SK-N-SH (cell line): Measurements from ENCODE around the gene ZNF253. TPM values are rescaled to one million over a fixed set of nuclear protein-coding genes. Genes with fewer than 3 reads are reported as not detected.

Experiments used
- CTCF ChIA-PET: fragments of 300-600, 350-600 bp; formaldehyde crosslinking; extraction: SDS; loops from one replicate; lab custom pipeline; 2021; lab: Yijun Ruan, JAX
- POLR2A ChIA-PET: fragments of 350-600 bp; sonication (Branson Sonifier 250); formaldehyde crosslinking; extraction: SDS; loops from one replicate; lab custom pipeline; 2020; ENCODE audit warnings: antibody characterized with exemption, inconsistent platforms; lab: Yijun Ruan, JAX
- DNase-seq: peaks from one replicate; pipeline ENCODE4 v3.0.0; 2012
- H2AFZ ChIP-seq: fragments of 200-600 bp; sonication (generic); 2 replicates; pipeline ENCODE4 v1.8.1; 2016; ENCODE audit warnings: antibody characterized with exemption, mild to moderate bottlenecking, low read depth
- H3F3A ChIP-seq: fragments of 200-600 bp; sonication (generic); replicated peaks from 2 replicates; pipeline ENCODE3; 2016; ENCODE audit warnings: antibody characterized with exemption, mild to moderate bottlenecking; ENCODE audit not compliant: insufficient read depth
- H3K27ac ChIP-seq, 2 experiments: fragments of 200-500 bp in 1 of 2; fragments of 200-600 bp in 1 of 2; sonication (Bioruptor generic) in 1 of 2; sonication (generic), shearing (Covaris generic) in 1 of 2; 2 replicates each; pipeline versions ENCODE4 v1.5.1 to v1.6.1; 2014 to 2016; ENCODE audit warnings: low read depth in 2 of 2, inconsistent platforms in 1 of 2, low read length in 1 of 2, mild to moderate bottlenecking in 1 of 2, mixed read lengths in 1 of 2
- H3K27me3 ChIP-seq: fragments of 200-600 bp; sonication (generic), shearing (Covaris generic); 2 replicates; pipeline ENCODE4 v1.6.1; 2016; ENCODE audit warnings: mixed run types; ENCODE audit not compliant: insufficient read depth
- H3K36me3 ChIP-seq, 2 experiments: fragments of 200-500 bp in 1 of 2; fragments of 200-600 bp in 1 of 2; sonication (Bioruptor generic) in 1 of 2; sonication (generic) in 1 of 2; replicated peaks in 1 of 2; 2 replicates each; pipeline versions ENCODE3 to v1.5.1; 2014 to 2016; ENCODE audit warnings: low read length in 1 of 2, mild to moderate bottlenecking in 1 of 2; ENCODE audit not compliant: insufficient read depth in 2 of 2, control insufficient read depth in 1 of 2
- H3K4me1 ChIP-seq, 2 experiments: fragments of 200-500 bp in 1 of 2; fragments of 200-600 bp in 1 of 2; sonication (Bioruptor generic) in 1 of 2; sonication (generic), shearing (Covaris generic) in 1 of 2; 2 replicates each; pipeline versions ENCODE4 v1.5.1 to v1.6.1; 2014 to 2016; ENCODE audit warnings: low read depth in 1 of 2, low read length in 1 of 2, mixed run types in 1 of 2; ENCODE audit not compliant: insufficient read depth in 2 of 2, control insufficient read depth in 1 of 2
- H3K4me2 ChIP-seq: fragments of 200-600 bp; sonication (generic), shearing (Covaris generic); 2 replicates; pipeline ENCODE4 v1.6.1; 2017; ENCODE audit warnings: mixed run types
- H3K4me3 ChIP-seq, 2 experiments: fragments of 200-500 bp in 1 of 2; fragments of 200-600 bp in 1 of 2; sonication (Bioruptor generic) in 1 of 2; sonication (generic), shearing (Covaris generic) in 1 of 2; 2 replicates each; pipeline versions ENCODE4 v1.5.1 to v1.8.1; 2014 to 2016; ENCODE audit warnings: low read depth in 2 of 2, inconsistent platforms in 1 of 2, low read length in 1 of 2, mild to moderate bottlenecking in 1 of 2, mixed read lengths in 1 of 2, moderate library complexity in 1 of 2
- H3K79me2 ChIP-seq: fragments of 200-600 bp; sonication (generic); 2 replicates; pipeline ENCODE4 v1.8.1; 2017; ENCODE audit warnings: mild to moderate bottlenecking; ENCODE audit not compliant: insufficient read depth
- H3K9ac ChIP-seq: fragments of 200-600 bp; sonication (generic); 2 replicates; pipeline ENCODE4 v1.6.1; 2017; ENCODE audit warnings: mixed run types
- H3K9me2 ChIP-seq: fragments of 200-600 bp; sonication (generic); 2 replicates; pipeline ENCODE4 v1.6.1; 2017; ENCODE audit warnings: mixed run types
- H3K9me3 ChIP-seq: fragments of 200-600 bp; sonication (generic); 2 replicates; pipeline ENCODE4 v1.6.1; 2017; ENCODE audit warnings: mixed run types, mild to moderate bottlenecking, moderate library complexity
- H4K20me1 ChIP-seq: fragments of 200-600 bp; sonication (generic); 2 replicates; pipeline ENCODE4 v1.6.1; 2017; ENCODE audit warnings: mild to moderate bottlenecking, mixed run types; ENCODE audit not compliant: insufficient read depth
- CHD2 ChIP-seq: fragments of 150-350 bp; IDR thresholded peaks from 2 replicates; pipeline ENCODE4 v1.6.1; 2018; ENCODE audit warnings: low read length; ENCODE audit not compliant: partially characterized antibody
- FOSL2 ChIP-seq: IDR thresholded peaks from 2 replicates; pipeline ENCODE4 v1.4.0; 2012; ENCODE audit warnings: low read depth, mild to moderate bottlenecking, moderate library complexity, borderline replicate concordance
- FOXJ3 ChIP-seq: sonication (generic); formaldehyde crosslinking; IDR thresholded peaks from 2 replicates; pipeline ENCODE4 v1.5.1; 2020; ENCODE audit warnings: mild to moderate bottlenecking, missing genetic modification reagents
- FOXM1 ChIP-seq: IDR thresholded peaks from 2 replicates; pipeline ENCODE4 v1.4.0; 2012; ENCODE audit warnings: low read depth, mild to moderate bottlenecking
- GABPA ChIP-seq: IDR thresholded peaks from 2 replicates; pipeline ENCODE4 v1.4.0; 2012; ENCODE audit warnings: low read depth, mild to moderate bottlenecking
- GATA2 ChIP-seq: sonication (generic); formaldehyde crosslinking; IDR thresholded peaks from 2 replicates; pipeline ENCODE4 v1.5.0; 2020; ENCODE audit warnings: mild to moderate bottlenecking, missing genetic modification reagents
- MAX ChIP-seq: IDR thresholded peaks from 2 replicates; pipeline ENCODE4 v1.4.0; 2012; ENCODE audit warnings: low read depth
- MXI1 ChIP-seq: IDR thresholded peaks from 2 replicates; pipeline ENCODE4 v1.6.1; 2012; ENCODE audit warnings: mild to moderate bottlenecking, low read depth, low read length, improper control_type of control experiment
- NRF1 ChIP-seq: IDR thresholded peaks from 2 replicates; pipeline ENCODE4 v1.6.1; 2012; ENCODE audit warnings: low read depth, mild to moderate bottlenecking, low read length
- PBX3 ChIP-seq: IDR thresholded peaks from 2 replicates; pipeline ENCODE4; 2012
- POLR2AphosphoS5 ChIP-seq: IDR thresholded peaks from 2 replicates; pipeline ENCODE4 v1.6.1; 2012; ENCODE audit warnings: low read depth, low read length
- REST ChIP-seq: IDR thresholded peaks from 2 replicates; pipeline ENCODE4 v1.6.1; 2012; ENCODE audit warnings: mild to moderate bottlenecking, low read depth, low read length, moderate library complexity
- RFX5 ChIP-seq: IDR thresholded peaks from 2 replicates; pipeline ENCODE4 v1.6.1; 2012; ENCODE audit warnings: mild to moderate bottlenecking, improper control_type of control experiment, low read length
- RXRA ChIP-seq: IDR thresholded peaks from 2 replicates; pipeline ENCODE4 v1.4.0; 2012; ENCODE audit warnings: low read depth, mild to moderate bottlenecking, borderline replicate concordance
- SIN3A ChIP-seq: IDR thresholded peaks from 2 replicates; pipeline ENCODE4 v1.6.1; 2012; ENCODE audit warnings: low read depth, mild to moderate bottlenecking, low read length, moderate library complexity, borderline replicate concordance
- SMC3 ChIP-seq: IDR thresholded peaks from 2 replicates; pipeline ENCODE4 v1.6.1; 2012; ENCODE audit warnings: low read depth, low read length, improper control_type of control experiment
- TAF1 ChIP-seq: IDR thresholded peaks from 2 replicates; pipeline ENCODE4 v1.6.1; 2012; ENCODE audit warnings: low read depth, mild to moderate bottlenecking, low read length, moderate library complexity, borderline replicate concordance
- USF1 ChIP-seq: IDR thresholded peaks from 2 replicates; pipeline ENCODE4 v1.4.0; 2012; ENCODE audit warnings: low read depth, borderline replicate concordance
- USF2 ChIP-seq: fragments of 150-350 bp; IDR thresholded peaks from 2 replicates; pipeline ENCODE4 v1.6.1; 2017; ENCODE audit warnings: antibody characterized with exemption, low read length, low read depth, borderline replicate concordance
- ZBTB33 ChIP-seq: IDR thresholded peaks from 2 replicates; pipeline ENCODE4 v1.4.0; 2012; ENCODE audit warnings: low read depth, borderline replicate concordance
- WGBS: methylation state at CpG from one replicate; pipeline ENCODE4 v1.1.6; 2017; ENCODE audit warnings: low lambda C conversion rate; 5-methylcytosine and 5-hydroxymethylcytosine counted together
- polyA plus RNA-seq, 3 experiments: library from polyadenylated mRNA; depleted of rRNA; stranded (reverse); fragments of >200 nt; gene quantifications; 2 replicates each; pipeline ENCODE4 v1.2.3, GENCODE V29; 2012

ZNF253 gene
- polyA plus RNA-seq, 1 of the 3 experiments (the other 2 are of a cell fraction): 0.79 TPM

- POLR2A ChIA-PET: no interaction called here
Observed at GRCh38 chr19:19858751-19859150, 6.9 kb upstream of the ZNF253 start.

More at GRCh38 chr19:19858751-19859150, 6.9 kb upstream of the ZNF253 start:
- Histone ChIP-seq H3K4me2 (no peak overlapping the region), H3K79me2 (no peaks in the 10 kb centered on the region), H3K9ac (no peak overlapping the region), H3K27ac (no peak overlapping the region), H3K4me1 (no peaks in the 10 kb centered on the region), H3K27me3 (no peaks in the 10 kb centered on the region), H3K36me3 (no peaks in the 10 kb centered on the region), H4K20me1 (no peaks in the 10 kb centered on the region), H3K9me3 (no peaks in the 10 kb centered on the region), H3F3A (no peaks in the 10 kb centered on the region), H3K9me2 (no peaks in the 10 kb centered on the region), H3K4me3 (no peak overlapping the region), H2AFZ (no peak overlapping the region)
- TF ChIP-seq POLR2AphosphoS5 (no peak), SIN3A (no peak), REST (no peak), MXI1 (no peak), USF1 (no peak), FOXM1 (no peak), SMC3 (no peak), FOXJ3 (CRISPR knock-in tag) (no peak), GABPA (no peak), TAF1 (no peak), NRF1 (no peak), RXRA (no peak), GATA2 (no peak), FOSL2 (no peak), RFX5 (no peak), MAX (no peak), PBX3 (no peak), ZBTB33 (no peak), USF2 (no peak), CHD2 (no peak)
- CTCF ChIA-PET: no interaction called here
- no peak for DNase-seq
- WGBS: 55% methylated on average over 2 of the region's 2 CpGs
